ENCODE results near the gene RNFT1.

RNFT1 gene

GRCh38 chr17:59903455-59903854 is 61.1 kb downstream of the RNFT1 start:
- no peaks in the 10 kb centered on the region for H3K36me3 ChIP-seq (ENCODE audit: insufficient read depth, low read length)
- no peaks in the 10 kb centered on the region for H3K4me1 ChIP-seq (ENCODE audit: insufficient read depth, low read length)
- H3K4me3 ChIP-seq (ENCODE audit: low read length): no peak overlapping the region
- H3K27me3 ChIP-seq (ENCODE audit: insufficient read depth, low read length): no peaks in the 10 kb centered on the region
- H3K9me3 ChIP-seq (ENCODE audit: low read length): peaks cover 4% of the 10 kb centered on the region
- no peak overlapping the region for H2AFZ ChIP-seq (ENCODE audit: low read depth, low read length)

Measured in neuron (in vitro differentiated cells).